Transverse colon (tissue), 4 donors: ENCODE data around the gene DNASE1L2. TPM values are rescaled to one million over a fixed set of nuclear protein-coding genes. Genes with fewer than 3 reads are reported as not detected.
A peak's percentile ranks its signal among the peaks of the same experiment; 100 is the strongest.

ENCODE experiments used
- DNase-seq: peaks from one replicate; pipeline ENCODE4 v3.0.0-alpha.2; 2019
- H3K27ac ChIP-seq, 4 donors: fragments of 200-600 bp; sonication (generic); 2 replicates each; pipeline ENCODE4 v1.5.1; 2016 to 2018; ENCODE audit warnings: inconsistent platforms in 4 of 4
- H3K27me3 ChIP-seq: fragments of 200-600 bp; sonication (generic); 2 replicates; pipeline ENCODE4 v1.5.1; 2017; ENCODE audit warnings: inconsistent platforms
- H3K36me3 ChIP-seq, 4 donors: fragments of 200-600 bp; sonication (generic); 2 replicates each; pipeline ENCODE4 v1.5.1; 2017 to 2019; ENCODE audit warnings: inconsistent platforms in 4 of 4
- H3K4me1 ChIP-seq, 4 donors: fragments of 200-600 bp; sonication (generic); 2 replicates each; pipeline ENCODE4 v1.5.1; 2017 to 2020; ENCODE audit warnings: inconsistent platforms in 4 of 4
- H3K4me3 ChIP-seq, 4 donors: fragments of 200-600 bp; sonication (generic); 1 replicate in 1 of 4; 2 replicates in 3 of 4; pipeline versions ENCODE4 v1.5.1 to v1.6.1; 2017 to 2019; ENCODE audit warnings: inconsistent platforms in 4 of 4
- H3K9me3 ChIP-seq, 2 donors: fragments of 200-600 bp; sonication (generic); 2 replicates each; pipeline ENCODE4 v1.5.1; 2017 to 2019; ENCODE audit warnings: inconsistent platforms in 2 of 2
- CTCF ChIP-seq, 5 experiments: fragments of 200-600 bp in 3 of 5; fragments of 450-650 bp in 2 of 5; sonication (generic) in 3 of 5; IDR thresholded peaks; 1 replicate in 2 of 5; 2 replicates in 3 of 5; pipeline ENCODE4 v1.5.1; 2016 to 2017; ENCODE audit warnings: antibody characterized with exemption in 5 of 5, inconsistent platforms in 3 of 5, mild to moderate bottlenecking in 2 of 5, moderate library complexity in 1 of 5
- EP300 ChIP-seq: sonication (generic); formaldehyde crosslinking; IDR thresholded peaks from one replicate; pipeline ENCODE4 v1.6.1; 2017; ENCODE audit warnings: antibody characterized with exemption, low read depth
- POLR2A ChIP-seq: fragments of 450-650 bp; IDR thresholded peaks from one replicate; pipeline ENCODE4 v1.6.1; 2016; ENCODE audit warnings: antibody characterized with exemption, mild to moderate bottlenecking, moderate library complexity
- POLR2AphosphoS5 ChIP-seq, 3 donors: sonication (generic); formaldehyde crosslinking; IDR thresholded peaks; one replicate each; pipeline ENCODE4 v1.6.1; 2016; ENCODE audit warnings: antibody characterized with exemption in 3 of 3
- WGBS, 2 donors: methylation state at CpG; one replicate each; pipeline ENCODE4 v1.1.5; 2018; ENCODE audit warnings: low coverage in 1 of 2; 5-methylcytosine and 5-hydroxymethylcytosine counted together
- in situ Hi-C, 4 donors: fragments of 200-750 bp; cut with MboI; loops; one replicate each; pipeline versions ENCODE4 v1.15.0 to v1.15.1; 2017; ENCODE audit warnings: low sequenced_read_pairs in 3 of 4, low pct_ligation_motif_present in 1 of 4, low pct_unique_long_range_greater_than_20kb in 1 of 4
- intact Hi-C: fragments of 100-400 bp; cut with DNase I; formaldehyde crosslinking; loops from one replicate; pipeline ENCODE4 v1.15.1; 2023; ENCODE audit warnings: low total_unique reads
- total RNA-seq, 4 donors: library from RNA; depleted of rRNA; stranded (reverse); fragments of >200 nt; gene quantifications; one replicate each; pipeline ENCODE4 v1.1.0, GENCODE V29; 2016

DNASE1L2 gene
- total RNA-seq, 4 donors from 2014 or later: 0.55 to 3.0 (median 0.64) TPM; not detected in 1

GRCh38 chr16:2194166-2194834 is 41.9 kb upstream of the DNASE1L2 start:
- DNase-seq: no peak
- no peaks in the 10 kb centered on the region for H3K36me3 ChIP-seq
- in situ Hi-C loops (loop anchor here in 1 of 4 donors (25.0 kb wide), 1 partner anchor 293 kb away; the partner anchor contains the start of gene TBC1D24), intact Hi-C loops (no loop called here)
- H3K4me1 ChIP-seq: peaks cover 10 to 18% (median 15%) of the 10 kb centered on the region in 4 donors
- 46% methylated on average over 15 of the region's 16 CpGs; no CpG with 5 or more reads in 1 of the 2 donors for WGBS, 2 donors
- no peaks in the 10 kb centered on the region for H3K9me3 ChIP-seq
- no peak for TF ChIP-seq CTCF (IDR thresholded peaks at IDR 0.05)
- no peak for TF ChIP-seq EP300
- TF ChIP-seq POLR2AphosphoS5 (IDR thresholded peaks at IDR 0.05): no peak
- TF ChIP-seq POLR2A: no peak
- H3K27ac ChIP-seq: no peak overlapping the region
- no peak overlapping the region for H3K4me3 ChIP-seq
- H3K27me3 ChIP-seq: peaks cover 57% of the 10 kb centered on the region

GRCh38 chr16:2194852-2195321 is 41.4 kb upstream of the DNASE1L2 start:
- WGBS, 2 donors: 7% methylated on average over 9 of the region's 10 CpGs; no CpG with 5 or more reads in 1 of the 2 donors
- TF ChIP-seq EP300 (no peak), POLR2A (no peak), CTCF (IDR thresholded peaks at IDR 0.05) (peak; percentile 44 to 76 (median 51)), POLR2AphosphoS5 (IDR thresholded peaks at IDR 0.05) (no peak)
- H3K27me3 ChIP-seq: peaks cover 61% of the 10 kb centered on the region
- in situ Hi-C loops: loop anchor here in 1 of 4 donors (25.0 kb wide), 1 partner anchor 292 kb away; the partner anchor contains the start of gene TBC1D24
- intact Hi-C loops: no loop called here
- peaks cover 10 to 18% (median 15%) of the 10 kb centered on the region in 4 donors for H3K4me1 ChIP-seq
- H3K4me3 ChIP-seq: no peak overlapping the region
- DNase-seq: peak; percentile 67
- no peak overlapping the region for H3K27ac ChIP-seq
- no peaks in the 10 kb centered on the region for H3K36me3 ChIP-seq
- no peaks in the 10 kb centered on the region for H3K9me3 ChIP-seq

- no peak overlapping the region for H3K27ac ChIP-seq
- TF ChIP-seq EP300: no peak
- TF ChIP-seq CTCF (IDR thresholded peaks at IDR 0.05): no peak
- TF ChIP-seq POLR2A: no peak
- no peak for TF ChIP-seq POLR2AphosphoS5 (IDR thresholded peaks at IDR 0.05)
- peak overlapping the region in 3 of 4 donors; percentile 27 to 44 (median 42) for H3K4me3 ChIP-seq
- intact Hi-C loops: no loop called here
- WGBS, 2 donors: 6% methylated on average over 29 of the region's 49 CpGs; no CpG with 5 or more reads in 1 of the 2 donors
- DNase-seq: no peak
- peaks cover 10 to 18% (median 15%) of the 10 kb centered on the region in 4 donors for H3K4me1 ChIP-seq
- peaks cover 61% of the 10 kb centered on the region for H3K27me3 ChIP-seq
- no peaks in the 10 kb centered on the region for H3K36me3 ChIP-seq
- in situ Hi-C loops: loop anchor here in 1 of 4 donors (25.0 kb wide), 1 partner anchor 292 kb away; the partner anchor contains the start of gene TBC1D24
- H3K9me3 ChIP-seq: no peaks in the 10 kb centered on the region
Measured at GRCh38 chr16:2195322-2196161, 40.7 kb upstream of the DNASE1L2 start.
